Caco-2 (cell line): ENCODE results near the gene HDHD3. TPM values are rescaled to one million over a fixed set of nuclear protein-coding genes. Genes with fewer than 3 reads are reported as not detected.

ENCODE experiments used
- BruUV-seq: library from RNA; stranded (reverse); fragments of 400-500 nt; replicated peaks from 2 replicates; lab custom pipeline; 2021; lab: Mats Ljungman, UMichigan
- CTCF ChIA-PET: fragments of 300-600 bp; sonication (Branson Sonifier 250); formaldehyde crosslinking; loops from one replicate; lab custom pipeline; 2022; ENCODE audit warnings: antibody characterized with exemption; lab: Charles Lee
- POLR2A ChIA-PET: fragments of 300-600 bp; sonication (Branson Sonifier 250); formaldehyde crosslinking; loops from one replicate; lab custom pipeline; 2022; ENCODE audit warnings: antibody characterized with exemption; lab: Charles Lee
- DNase-seq, 2 experiments: peaks; one replicate each; pipeline versions ENCODE4 v3.0.0 to v3.0.0-alpha.2; 2020 to 2022
- H3K27me3 ChIP-seq: replicated peaks from 2 replicates; pipeline ENCODE4 v1.6.0; 2011; ENCODE audit warnings: low read length; ENCODE audit not compliant: control insufficient read depth, insufficient read depth
- H3K36me3 ChIP-seq: 2 replicates; pipeline ENCODE4 v1.5.1; 2011; ENCODE audit warnings: low read length; ENCODE audit not compliant: control insufficient read depth, insufficient read depth
- H3K4me1 ChIP-seq: fragments of 250-450 bp; sonication (Bioruptor Pico); 2 replicates; pipeline ENCODE4 v1.5.1; 2020; ENCODE audit warnings: mild to moderate bottlenecking
- H3K4me3 ChIP-seq: 2 replicates; pipeline ENCODE4 v1.5.1; 2011; ENCODE audit warnings: low read depth, mild to moderate bottlenecking, control low read depth, low read length
- H3K9me3 ChIP-seq: fragments of 250-450 bp; sonication (Bioruptor Pico); 2 replicates; pipeline ENCODE4 v1.5.1; 2020; ENCODE audit warnings: mild to moderate bottlenecking, moderate library complexity
- H3K27ac Mint-ChIP-seq: one replicate; pipeline ENCODE4 v1.8.0; 2022; ENCODE audit warnings: mixed read lengths; ENCODE audit not compliant: unreplicated experiment
- H3K27me3 Mint-ChIP-seq: one replicate; pipeline ENCODE4 v1.8.0; 2022; ENCODE audit warnings: mixed read lengths; ENCODE audit not compliant: insufficient read depth, unreplicated experiment
- H3K36me3 Mint-ChIP-seq: one replicate; pipeline ENCODE4 v1.8.0; 2022; ENCODE audit warnings: mild to moderate bottlenecking, mixed read lengths; ENCODE audit not compliant: insufficient read depth, unreplicated experiment
- H3K4me1 Mint-ChIP-seq: one replicate; pipeline ENCODE4 v1.8.0; 2022; ENCODE audit warnings: low read depth, mixed read lengths; ENCODE audit not compliant: unreplicated experiment
- H3K4me3 Mint-ChIP-seq: one replicate; pipeline ENCODE4 v1.8.0; 2022; ENCODE audit warnings: mild to moderate bottlenecking, moderate library complexity, mixed read lengths; ENCODE audit not compliant: unreplicated experiment
- H3K9me3 Mint-ChIP-seq: one replicate; pipeline ENCODE4 v1.8.0; 2022; ENCODE audit warnings: mixed read lengths; ENCODE audit not compliant: unreplicated experiment
- intact Hi-C: fragments of 100-400 bp; cut with micrococcal nuclease; formaldehyde crosslinking; loops from one replicate; pipeline ENCODE4 v1.10.0; 2022; ENCODE audit not compliant: unreplicated experiment
- total RNA-seq: library from RNA; stranded (reverse); gene quantifications from 2 replicates; pipeline ENCODE4 v1.2.3, GENCODE V29; 2022
- TF ChIP-seq, protein P1 (sequence below), 2 experiments: fragments of 200-600 bp in 1 of 2; IDR thresholded peaks; 1 replicate in 1 of 2; 2 replicates in 1 of 2; pipeline versions ENCODE4 v1.5.1 to v1.8.0; 2011 to 2022; ENCODE audit warnings: antibody characterized with exemption in 1 of 2, control low read depth in 1 of 2, inconsistent platforms in 1 of 2, low read depth in 1 of 2, low read length in 1 of 2, mild to moderate bottlenecking in 1 of 2, moderate library complexity in 1 of 2; ENCODE audit not compliant: insufficient read depth in 1 of 2, severe bottlenecking in 1 of 2, unreplicated experiment in 1 of 2

HDHD3 gene
- total RNA-seq, 1 experiment from 2014 or later = 64.9 TPM

DNA sequence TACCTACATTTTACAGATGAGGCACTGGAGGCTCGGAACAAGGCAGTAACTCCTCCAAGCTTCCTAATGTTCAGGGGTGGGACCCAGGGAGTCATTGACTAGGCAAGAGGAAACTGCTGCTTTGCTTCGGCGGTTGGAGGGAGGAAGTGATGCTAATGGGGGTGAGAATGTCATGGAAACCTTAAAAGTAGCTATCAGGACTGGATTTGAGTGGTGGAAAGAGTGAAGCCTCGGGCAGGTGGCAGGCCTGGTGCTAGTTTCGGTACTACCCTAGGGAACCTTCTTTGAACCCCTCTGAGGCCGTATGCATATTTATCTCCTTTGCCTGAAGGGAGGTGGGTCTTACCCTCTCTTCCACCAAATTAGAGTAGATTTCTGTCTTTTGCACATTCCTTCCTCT lies 25.8 kb downstream of the HDHD3 start:
- Histone ChIP-seq H3K4me1 (no peaks in the 10 kb centered on the region), H3K9me3 (no peaks in the 10 kb centered on the region), H3K36me3 (no peaks in the 10 kb centered on the region), H3K27me3 (no peaks in the 10 kb centered on the region), H3K4me3 (no peak overlapping the region)
- ChIA-PET CTCF (no interaction called here), POLR2A (no interaction called here)
- peak overlapping the region; percentile 72 for H3K4me3 Mint-ChIP-seq
- no peak overlapping the region for H3K27ac Mint-ChIP-seq
- H3K9me3 Mint-ChIP-seq = no peaks in the 10 kb centered on the region
- intact Hi-C loops = no loop called here
- no peaks in the 10 kb centered on the region for H3K36me3 Mint-ChIP-seq
- TF ChIP-seq, protein P1, sequence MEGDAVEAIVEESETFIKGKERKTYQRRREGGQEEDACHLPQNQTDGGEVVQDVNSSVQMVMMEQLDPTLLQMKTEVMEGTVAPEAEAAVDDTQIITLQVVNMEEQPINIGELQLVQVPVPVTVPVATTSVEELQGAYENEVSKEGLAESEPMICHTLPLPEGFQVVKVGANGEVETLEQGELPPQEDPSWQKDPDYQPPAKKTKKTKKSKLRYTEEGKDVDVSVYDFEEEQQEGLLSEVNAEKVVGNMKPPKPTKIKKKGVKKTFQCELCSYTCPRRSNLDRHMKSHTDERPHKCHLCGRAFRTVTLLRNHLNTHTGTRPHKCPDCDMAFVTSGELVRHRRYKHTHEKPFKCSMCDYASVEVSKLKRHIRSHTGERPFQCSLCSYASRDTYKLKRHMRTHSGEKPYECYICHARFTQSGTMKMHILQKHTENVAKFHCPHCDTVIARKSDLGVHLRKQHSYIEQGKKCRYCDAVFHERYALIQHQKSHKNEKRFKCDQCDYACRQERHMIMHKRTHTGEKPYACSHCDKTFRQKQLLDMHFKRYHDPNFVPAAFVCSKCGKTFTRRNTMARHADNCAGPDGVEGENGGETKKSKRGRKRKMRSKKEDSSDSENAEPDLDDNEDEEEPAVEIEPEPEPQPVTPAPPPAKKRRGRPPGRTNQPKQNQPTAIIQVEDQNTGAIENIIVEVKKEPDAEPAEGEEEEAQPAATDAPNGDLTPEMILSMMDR (IDR thresholded peaks at IDR 0.05; ENCODE audit: insufficient read depth in 1 of 2, low read depth in 1 of 2, low read length in 1 of 2, severe bottlenecking in 1 of 2, unreplicated experiment in 1 of 2) = no peak
- no peaks in the 10 kb centered on the region for H3K27me3 Mint-ChIP-seq
- peaks cover 12% of the 10 kb centered on the region for H3K4me1 Mint-ChIP-seq
- DNase-seq = no peak
- BruUV-seq = TSS peak; percentile 52

DNA sequence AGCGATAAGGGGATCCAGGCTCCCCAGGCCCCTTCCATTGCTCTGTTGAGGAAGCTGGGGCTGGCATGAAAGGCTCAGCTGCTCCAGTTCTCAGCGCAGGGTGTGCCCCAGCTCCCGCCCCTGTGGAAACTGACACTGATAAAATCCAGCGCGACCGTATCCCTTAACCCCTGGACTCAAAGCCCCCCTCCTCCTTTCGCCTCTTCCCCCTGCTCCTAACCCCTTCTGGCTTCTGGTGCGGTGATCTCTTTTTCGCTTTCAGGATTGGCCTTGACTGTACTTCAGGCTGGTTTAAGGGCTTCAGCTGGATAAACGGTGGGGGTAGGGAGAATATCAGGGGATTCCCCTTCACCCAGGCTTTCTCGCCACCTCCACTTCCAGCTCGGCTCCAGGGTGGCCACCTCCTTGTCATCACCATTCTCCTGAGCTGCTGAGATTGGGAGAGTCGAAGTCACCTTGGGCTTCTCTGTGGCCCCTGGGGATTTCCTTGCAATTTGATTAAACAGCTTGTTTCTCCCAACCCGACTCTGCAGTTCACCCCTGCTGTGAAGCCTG lies 26.6 kb downstream of the HDHD3 start:
- DNase-seq = no peak
- BruUV-seq = no TSS peak
- Mint-ChIP-seq H3K27ac (no peak overlapping the region), H3K27me3 (no peaks in the 10 kb centered on the region), H3K36me3 (no peaks in the 10 kb centered on the region), H3K9me3 (no peaks in the 10 kb centered on the region), H3K4me3 (peak overlapping the region; percentile 72), H3K4me1 (peaks cover 12% of the 10 kb centered on the region)
- Histone ChIP-seq H3K4me1 (no peaks in the 10 kb centered on the region), H3K9me3 (no peaks in the 10 kb centered on the region), H3K27me3 (no peaks in the 10 kb centered on the region), H3K4me3 (peak overlapping the region; percentile 85), H3K36me3 (no peaks in the 10 kb centered on the region)
- ChIA-PET POLR2A (interaction anchor here (1.0 to 2.1 kb wide), 4 partner anchors 10 to 75 kb away, joined by 5 to 10 read pairs (median 8); partner anchors contain the start of genes C9orf43, CDC26, POLE3 and PRPF4), CTCF (interaction anchor here (1.3 to 1.6 kb wide), 2 partner anchors 26 to 75 kb away, joined by 5 to 6 read pairs; partner anchors contain the start of genes CDC26, HDHD3 and PRPF4)
- TF ChIP-seq, protein P1 (IDR thresholded peaks at IDR 0.05; ENCODE audit: insufficient read depth in 1 of 2, low read depth in 1 of 2, low read length in 1 of 2, severe bottlenecking in 1 of 2, unreplicated experiment in 1 of 2) = no peak
- intact Hi-C loops = no loop called here

DNA sequence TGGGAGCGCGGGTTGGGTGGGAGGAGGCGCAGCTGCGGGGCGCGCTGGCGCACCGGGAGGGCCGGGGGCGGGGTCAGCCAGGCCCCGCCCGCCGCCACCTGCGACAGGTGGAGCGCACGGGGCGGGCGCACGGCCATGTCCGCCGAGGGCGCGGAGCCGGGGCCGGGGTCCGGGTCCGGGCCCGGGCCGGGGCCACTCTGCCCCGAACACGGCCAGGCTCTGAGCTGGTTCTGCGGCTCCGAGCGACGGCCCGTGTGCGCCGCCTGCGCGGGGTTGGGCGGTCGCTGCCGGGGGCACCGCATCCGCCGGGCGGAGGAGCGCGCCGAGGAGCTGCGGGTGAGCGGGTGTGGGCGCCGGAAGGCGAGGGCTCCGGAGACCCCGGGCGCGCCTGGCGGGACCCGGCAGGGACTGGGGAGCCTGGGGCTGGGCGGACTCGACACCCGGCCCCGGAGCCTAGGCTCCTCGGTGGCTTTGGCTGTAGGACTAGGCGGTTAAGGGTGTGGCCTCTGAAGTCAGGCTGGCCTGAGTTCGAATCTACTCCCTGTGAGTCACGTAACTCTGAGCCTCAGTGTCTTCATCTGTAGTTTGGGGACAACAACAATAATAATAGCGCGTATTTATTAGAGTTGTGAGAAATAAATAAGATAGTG lies 27.2 kb downstream of the HDHD3 start, which contains the start of gene BSPRY:
TSS of gene BSPRY (plus strand) at position 97 of the 650 bp plus-strand sequence. CDS start at position 136, 39 bp downstream.
- Mint-ChIP-seq H3K27me3 (no peaks in the 10 kb centered on the region), H3K27ac (no peak within 1 kb of the TSS), H3K4me3 (peak within 1 kb of the TSS; percentile 72), H3K9me3 (no peaks in the 10 kb centered on the region), H3K36me3 (no peaks in the 10 kb centered on the region), H3K4me1 (peaks cover 12% of the 10 kb centered on the region)
- BruUV-seq = no TSS peak
- ChIA-PET POLR2A (interaction anchor here (1.0 to 2.1 kb wide), 4 partner anchors 9 to 74 kb away, joined by 5 to 10 read pairs (median 8); partner anchors contain the start of genes C9orf43, CDC26, POLE3 and PRPF4), CTCF (interaction anchor here (0.6 to 1.6 kb wide), 5 partner anchors 9 to 446 kb away, joined by 3 to 6 read pairs (median 5); partner anchors contain the start of genes CDC26, HDHD3 and PRPF4)
- TF ChIP-seq, protein P1 (IDR thresholded peaks at IDR 0.05; ENCODE audit: insufficient read depth in 1 of 2, low read depth in 1 of 2, low read length in 1 of 2, severe bottlenecking in 1 of 2, unreplicated experiment in 1 of 2) = no peak
- intact Hi-C loops = loop anchor here (1.0 to 2.0 kb wide), 3 partner anchors 9 to 61 kb away; partner anchors contain the start of genes C9orf43, POLE3 and WDR31
- peak in 1 of 2 experiments; percentile 69 for DNase-seq
- no peaks in the 10 kb centered on the region for H3K27me3 ChIP-seq
- H3K4me1 ChIP-seq = no peaks in the 10 kb centered on the region
- H3K9me3 ChIP-seq = no peaks in the 10 kb centered on the region
- H3K36me3 ChIP-seq = no peaks in the 10 kb centered on the region
- H3K4me3 ChIP-seq = peak within 1 kb of the TSS; percentile 85
